Stimulated activated CD4-positive, alpha-beta T cell treated with anti-CD3 and anti-CD28 coated beads, Interleukin-4, amount 100 ng/mL, for 48 hours (primary cell): ENCODE measurements around the gene CETP.
"Not testable (repeated sequence)": the region's sequence is repeated elsewhere in the genome, so short reads cannot be mapped to it uniquely, and the experiment has no call there.

Experiments used
- DNase-seq, 2 donors: peaks; one replicate each; pipeline ENCODE4 v3.0.0-alpha.2; 2020; ENCODE audit warnings: low read depth in 2 of 2

CETP gene

GRCh38 chr16:56998861-56999260 lies 37.1 kb downstream of the CETP start:
- no peak for DNase-seq

DNA sequence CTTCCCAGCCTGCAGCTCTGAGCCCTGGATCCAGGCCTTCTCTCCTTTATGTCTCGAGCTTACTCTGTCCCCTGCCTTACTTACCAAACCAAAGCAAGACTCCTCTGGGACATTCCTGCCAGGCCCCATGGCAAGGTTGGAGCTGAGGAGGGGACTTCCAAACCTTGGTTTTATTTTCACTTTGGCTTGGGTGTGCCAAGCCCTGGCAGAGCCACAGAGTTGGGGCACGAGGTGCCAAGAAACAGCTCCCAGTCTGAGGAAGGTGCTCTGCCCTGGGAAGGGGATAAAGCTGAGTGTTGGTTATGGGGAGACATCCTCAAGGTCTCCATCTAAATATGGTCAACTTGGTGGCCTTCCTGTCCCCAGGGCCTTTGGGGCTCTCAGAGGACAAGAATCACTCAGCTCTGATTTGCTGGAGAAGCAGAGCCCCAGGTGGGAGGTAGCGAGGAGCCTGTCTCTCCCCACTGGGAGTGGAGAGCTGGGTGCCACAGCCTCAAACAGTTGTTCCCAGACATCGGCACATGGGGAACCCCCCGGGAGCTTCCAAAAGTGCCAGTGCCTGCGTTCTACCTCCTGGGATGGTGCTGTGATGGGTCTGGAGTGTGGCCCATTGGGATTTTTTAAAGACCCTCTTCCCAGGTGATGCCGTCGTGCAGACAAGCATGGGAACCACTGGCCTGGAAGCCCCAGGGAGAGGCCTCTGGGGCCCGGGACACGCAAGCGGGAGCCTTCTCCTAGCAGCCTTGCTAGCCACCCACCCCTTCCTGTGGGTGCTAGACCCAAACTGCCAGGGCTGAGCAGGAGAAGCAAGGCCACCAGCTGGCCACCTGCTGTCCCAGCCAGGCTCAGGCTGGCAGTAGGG lies 37.9 kb downstream of the CETP start:
- no peak for DNase-seq

DNA sequence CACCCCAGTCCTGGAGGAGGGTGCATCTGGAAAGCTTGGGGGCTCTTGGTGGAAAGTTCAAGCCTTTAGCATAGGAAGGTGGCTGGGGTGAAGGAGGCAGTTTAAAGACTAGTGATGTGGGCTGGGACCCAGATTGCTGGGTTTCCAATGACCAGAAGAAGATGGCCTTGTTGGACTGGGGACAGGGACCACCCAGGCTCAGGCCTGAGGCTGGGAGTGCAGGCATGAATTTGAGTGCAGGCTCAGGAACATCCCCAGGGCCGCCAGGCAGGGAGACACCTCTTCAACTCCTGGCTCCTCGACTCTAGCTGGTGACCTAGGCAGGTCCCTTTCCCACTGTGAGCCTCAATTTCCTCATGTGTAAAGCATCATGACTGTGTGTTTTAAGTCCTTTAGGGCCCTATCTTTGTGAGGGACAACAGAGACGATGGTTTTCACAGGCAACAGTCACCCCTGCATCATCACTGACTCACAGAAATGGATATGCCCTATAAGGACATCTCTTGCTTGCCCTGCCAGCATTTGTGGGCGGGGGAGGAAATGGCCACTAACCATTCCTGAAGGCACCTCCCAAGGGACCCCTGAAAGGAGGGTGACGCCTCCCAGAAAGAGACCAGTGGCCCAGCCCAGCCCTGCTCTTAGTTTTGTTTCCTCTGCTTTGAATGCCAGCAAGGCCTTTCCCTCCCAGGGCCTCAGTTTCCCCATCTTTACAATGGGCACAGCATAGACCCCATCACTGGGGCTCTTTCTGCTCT lies 38.7 kb downstream of the CETP start:
- DNase-seq: peak in 1 of 2 donors; percentile 66

DNA sequence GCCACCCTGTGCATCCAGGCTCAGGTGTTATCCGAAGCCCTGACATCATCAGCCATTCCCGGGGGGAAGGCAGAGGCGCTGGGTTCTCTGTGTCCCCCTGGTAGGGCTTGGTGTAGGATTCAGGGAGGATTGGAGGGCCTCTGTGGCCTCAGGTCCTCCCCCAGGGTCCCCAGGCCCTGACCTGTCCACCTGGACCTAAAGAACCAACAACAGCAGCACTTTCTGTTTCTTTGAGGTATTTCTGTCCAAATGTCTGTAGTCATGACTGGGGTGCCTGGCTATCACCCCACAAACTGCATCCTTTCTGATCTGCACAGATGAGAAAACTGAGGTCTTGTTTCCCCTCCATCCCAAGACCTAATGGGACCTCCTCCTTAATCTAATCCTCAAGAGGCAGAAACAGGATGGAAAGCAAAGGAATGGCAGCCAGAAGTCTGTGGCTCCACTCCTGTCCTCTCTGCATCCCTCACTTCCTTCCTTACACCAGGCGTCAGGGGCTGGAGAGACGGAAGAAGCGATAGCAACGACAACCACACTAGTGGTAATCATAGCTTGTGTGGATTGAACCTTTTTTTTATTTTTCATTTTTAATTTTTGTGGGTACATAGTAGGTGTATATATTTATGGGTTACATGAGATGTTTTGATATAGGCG lies 39.4 kb downstream of the CETP start:
- DNase-seq: no peak

DNA sequence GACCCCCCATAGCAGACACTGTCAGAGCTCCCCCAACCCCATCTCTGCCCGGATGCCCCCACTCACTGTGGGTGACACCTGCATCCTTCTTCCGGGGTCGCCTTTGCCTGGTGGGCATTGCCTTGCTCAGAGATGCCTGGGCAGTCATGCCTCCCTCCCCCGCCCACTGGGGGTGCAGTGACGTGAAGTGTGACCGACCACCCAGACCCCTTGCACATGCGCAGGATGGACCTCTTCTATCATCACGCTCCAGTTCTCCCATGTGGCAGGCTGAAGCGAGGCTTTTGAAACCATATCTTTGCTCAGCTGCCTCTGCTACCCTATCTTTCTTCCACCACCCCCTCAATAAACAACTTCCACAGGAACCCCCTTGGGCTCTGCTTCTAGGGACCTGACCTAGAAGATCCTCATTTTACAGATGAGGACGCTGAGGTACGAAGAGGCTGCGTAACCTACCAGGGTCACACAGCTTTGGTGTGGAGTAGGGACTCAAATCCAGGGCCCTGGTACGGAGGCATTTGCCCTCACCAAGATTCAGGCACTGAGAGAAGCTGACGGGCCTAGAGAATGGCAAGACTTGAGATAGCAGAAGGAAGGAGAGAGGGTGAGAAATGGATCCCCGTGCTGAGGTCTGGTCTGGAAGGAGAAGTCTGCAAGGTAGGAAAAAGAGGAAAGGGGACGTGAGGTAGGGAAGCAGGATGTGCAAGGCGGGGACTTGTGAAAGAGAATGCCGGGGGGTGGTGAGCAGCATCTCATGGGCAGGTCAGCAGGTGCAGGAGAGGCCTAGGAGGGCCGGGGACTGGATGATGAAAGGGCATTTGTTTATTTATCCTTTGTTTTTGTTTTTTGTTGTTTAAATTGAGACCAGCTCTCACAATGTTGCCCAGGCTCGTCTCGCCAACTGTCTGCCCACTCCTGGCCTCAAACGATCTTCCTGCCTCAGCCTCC lies 42.0 kb downstream of the CETP start:
- no peak for DNase-seq

- DNase-seq: no peak
These were observed 42.9 kb downstream of the CETP start for GRCh38 chr16:57004387-57005250.

DNA sequence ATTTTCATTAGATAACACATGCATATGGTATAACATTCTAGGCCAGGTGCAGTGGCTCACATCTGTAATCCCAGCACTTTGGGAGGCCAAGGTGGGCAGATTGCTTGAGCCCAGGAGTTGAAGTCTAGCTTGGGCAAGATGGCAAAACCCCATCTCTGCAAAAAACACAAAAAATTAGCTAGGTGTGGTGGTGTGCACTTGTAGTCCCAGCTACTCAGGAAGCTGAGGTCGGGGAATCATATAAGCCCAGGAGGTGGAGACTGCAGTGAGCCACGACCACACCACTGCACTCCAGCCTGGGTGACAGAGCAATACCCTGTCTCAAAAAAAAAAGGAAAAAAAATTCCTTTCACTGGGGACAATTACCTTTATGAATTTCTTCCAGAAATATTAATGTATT lies 43.8 kb downstream of the CETP start:
- DNase-seq: not testable (repeated sequence)

DNA sequence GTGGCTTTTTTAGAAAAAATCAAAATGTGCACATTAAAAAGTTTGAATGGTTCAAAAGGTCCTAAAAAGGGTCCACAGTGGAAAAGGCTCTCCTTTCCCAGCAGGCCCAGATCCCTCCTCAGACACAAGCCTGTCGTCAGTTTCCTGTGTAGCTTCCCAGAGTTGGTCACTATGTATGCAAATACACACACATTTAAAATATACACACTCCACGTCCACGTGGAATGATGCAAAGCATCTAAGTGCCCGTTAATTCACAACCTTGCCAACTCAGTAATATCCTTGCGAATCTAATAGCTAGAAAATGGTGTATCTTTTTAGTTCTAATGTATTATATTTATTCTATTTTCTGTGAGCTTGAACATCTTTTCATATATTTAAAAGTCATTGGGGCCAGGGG lies 45.3 kb downstream of the CETP start:
- no peak for DNase-seq

DNA sequence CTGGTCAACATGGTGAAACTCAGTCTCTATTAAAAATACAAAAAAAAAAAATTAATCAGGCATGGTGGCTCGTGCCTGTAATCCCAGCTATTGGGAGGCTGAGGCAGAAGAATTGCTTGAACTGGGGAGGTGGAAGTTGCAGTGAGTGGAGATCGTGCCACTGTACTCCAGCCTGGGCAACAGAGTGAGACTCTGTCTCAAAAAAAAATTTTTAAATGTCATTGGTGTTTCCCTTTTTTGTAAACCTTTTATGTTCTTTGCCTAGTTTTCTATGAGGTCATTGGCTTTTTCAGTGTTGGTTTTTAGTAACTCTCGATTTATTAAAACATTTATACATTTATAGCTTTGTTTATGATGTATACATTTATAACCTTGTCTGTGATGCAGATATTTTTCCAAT lies 45.8 kb downstream of the CETP start:
- no peak for DNase-seq

- DNase-seq: no peak
These were observed 46.7 kb downstream of the CETP start for GRCh38 chr16:57008440-57008839.

GRCh38 chr16:57009643-57010170 lies 48.0 kb downstream of the CETP start:
- DNase-seq: no peak

GRCh38 chr16:57012353-57012752 lies 50.6 kb downstream of the CETP start:
- DNase-seq: no peak

DNA sequence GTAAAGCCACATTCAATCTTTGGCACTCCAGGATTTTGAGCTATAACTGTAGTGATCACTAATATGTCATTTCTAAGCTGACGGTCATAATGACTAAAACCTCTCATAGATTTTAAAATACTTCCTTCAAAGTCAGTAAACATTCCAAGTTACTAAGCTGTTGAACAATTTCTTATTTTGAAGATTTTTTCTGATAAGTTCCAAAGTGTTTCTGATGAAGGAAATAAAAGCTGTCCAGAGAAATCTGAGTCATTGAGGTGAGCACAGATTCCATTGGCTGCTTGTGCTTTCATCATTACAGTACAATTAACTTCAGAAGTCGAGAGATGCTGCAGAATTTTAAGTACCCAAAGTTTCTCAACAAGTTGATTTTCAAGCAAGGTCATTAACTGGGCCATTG lies 51.5 kb downstream of the CETP start:
- DNase-seq: no peak

- no peak for DNase-seq
These were observed 52.2 kb downstream of the CETP start for GRCh38 chr16:57013902-57014301.

DNA sequence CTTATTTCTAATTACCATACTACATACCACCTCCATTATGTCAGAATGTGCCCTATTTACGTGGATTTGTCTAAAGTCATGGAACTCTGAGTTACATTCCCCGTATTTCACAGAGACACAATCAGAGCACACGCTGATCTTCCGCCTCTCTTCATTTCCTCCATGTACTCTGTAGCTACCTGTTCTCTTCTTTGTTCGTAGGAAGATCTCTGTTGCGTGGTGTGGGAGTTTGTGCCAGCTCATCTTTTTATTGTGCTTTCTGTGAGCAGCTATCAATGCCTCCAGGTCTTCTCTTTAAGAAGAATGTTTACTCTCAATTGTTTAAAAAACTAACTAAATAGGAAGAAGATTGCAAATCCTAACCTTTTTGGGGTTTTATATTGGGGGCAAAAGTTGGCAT lies 54.6 kb downstream of the CETP start:
- no peak for DNase-seq

GRCh38 chr16:57016831-57017230 lies 55.1 kb downstream of the CETP start:
- no peak for DNase-seq

DNA sequence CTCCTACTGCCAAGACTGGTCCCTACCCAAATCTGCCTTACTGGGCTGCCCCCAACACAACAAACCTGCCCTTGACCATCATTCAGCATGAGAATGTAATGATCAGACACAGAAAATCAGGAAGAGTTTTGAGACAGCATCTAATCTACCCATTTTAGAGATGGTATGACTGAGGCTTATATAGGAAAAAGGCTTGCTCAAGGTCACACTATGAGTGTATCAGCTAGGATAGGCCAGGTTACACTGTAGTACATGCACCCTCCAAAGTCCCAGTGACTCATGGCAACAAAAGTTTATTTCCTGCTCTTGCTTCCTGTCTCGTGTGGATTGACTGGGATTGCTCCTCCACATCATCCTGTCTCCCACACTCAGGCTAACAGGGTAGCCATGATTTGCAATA lies 55.5 kb downstream of the CETP start:
- no peak for DNase-seq

- no peak for DNase-seq
These were observed 58.0 kb downstream of the CETP start for GRCh38 chr16:57019746-57020145.

DNA sequence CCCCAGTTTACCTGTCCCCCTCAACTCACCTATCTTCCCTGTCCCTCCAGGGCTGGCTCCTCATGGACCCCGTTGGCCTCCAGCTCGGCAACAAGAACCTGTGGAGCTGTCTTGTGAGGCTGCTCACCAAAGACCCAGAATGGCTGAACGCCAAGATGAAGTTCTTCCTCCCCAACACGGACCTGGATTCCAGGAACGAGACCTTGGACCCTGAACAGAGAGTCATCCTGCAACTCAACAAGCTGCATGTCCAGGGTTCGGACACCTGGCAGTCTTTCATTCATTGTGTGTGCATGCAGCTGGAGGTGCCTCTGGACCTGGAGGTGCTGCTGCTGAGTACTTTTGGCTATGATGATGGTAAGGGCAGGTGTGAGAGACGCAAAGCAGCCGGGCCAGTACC lies 58.9 kb downstream of the CETP start:
- DNase-seq: no peak

GRCh38 chr16:57021757-57022156 lies 60.0 kb downstream of the CETP start:
- no peak for DNase-seq
